Astrocyte (in vitro differentiated cells and primary cell): Measurements from ENCODE around the gene BTBD6. TPM values are rescaled to one million over a fixed set of nuclear protein-coding genes. Genes with fewer than 3 reads are reported as not detected.

Experiments used
- DNase-seq: peaks from one replicate; pipeline ENCODE4 v3.0.0-alpha.2; 2010; ENCODE audit warnings: low read depth
- FAIRE-seq: peaks from 2 replicates; lab custom pipeline; 2011; peaks lifted over from hg19 to GRCh38; lab: Jason Lieb, UNC
- H2AFZ ChIP-seq: 2 replicates; pipeline ENCODE4 v1.6.0; 2012; ENCODE audit warnings: low read depth, low read length, inconsistent platforms
- H3K27ac ChIP-seq: 2 replicates; pipeline ENCODE4 v1.5.1; 2011; ENCODE audit warnings: low read depth, low read length, inconsistent platforms
- H3K27me3 ChIP-seq: 2 replicates; pipeline ENCODE4 v1.6.0; 2011; ENCODE audit warnings: low read length, inconsistent platforms; ENCODE audit not compliant: insufficient read depth
- H3K36me3 ChIP-seq: 2 replicates; pipeline ENCODE4 v1.5.1; 2011; ENCODE audit warnings: low read length, inconsistent platforms; ENCODE audit not compliant: insufficient read depth
- H3K4me1 ChIP-seq: 2 replicates; pipeline ENCODE4 v1.5.1; 2011; ENCODE audit warnings: low read length, inconsistent platforms; ENCODE audit not compliant: insufficient read depth
- H3K4me2 ChIP-seq: 2 replicates; pipeline ENCODE4 v1.6.0; 2012; ENCODE audit warnings: low read length, inconsistent platforms
- H3K4me3 ChIP-seq: 2 replicates; pipeline ENCODE4 v1.5.1; 2011; ENCODE audit warnings: low read depth, mild to moderate bottlenecking, low read length, inconsistent platforms; ENCODE audit not compliant: insufficient read depth
- H3K79me2 ChIP-seq: 2 replicates; pipeline ENCODE4 v1.6.0; 2012; ENCODE audit warnings: mild to moderate bottlenecking, low read length, inconsistent platforms; ENCODE audit not compliant: insufficient read depth
- H3K9ac ChIP-seq: 2 replicates; pipeline ENCODE4 v1.6.0; 2012; ENCODE audit warnings: mild to moderate bottlenecking, low read length, inconsistent platforms
- H3K9me3 ChIP-seq: 2 replicates; pipeline ENCODE4 v1.5.1; 2012; ENCODE audit warnings: low read depth, mild to moderate bottlenecking, low read length, inconsistent platforms; ENCODE audit not compliant: insufficient read depth
- H4K20me1 ChIP-seq: 2 replicates; pipeline ENCODE4 v1.6.0; 2012; ENCODE audit warnings: low read length, inconsistent platforms; ENCODE audit not compliant: insufficient read depth
- H3K27ac Mint-ChIP-seq: one replicate; pipeline ENCODE4 v1.8.0; 2021; ENCODE audit warnings: mild to moderate bottlenecking, mixed read lengths; ENCODE audit not compliant: unreplicated experiment
- H3K27me3 Mint-ChIP-seq: one replicate; pipeline ENCODE4 v1.8.0; 2021; ENCODE audit warnings: low read depth, mixed read lengths; ENCODE audit not compliant: unreplicated experiment
- H3K36me3 Mint-ChIP-seq: one replicate; pipeline ENCODE4 v1.8.0; 2021; ENCODE audit warnings: low read depth, mixed read lengths; ENCODE audit not compliant: unreplicated experiment
- H3K4me1 Mint-ChIP-seq: one replicate; pipeline ENCODE4 v1.8.0; 2021; ENCODE audit warnings: low read depth, mixed read lengths; ENCODE audit not compliant: unreplicated experiment
- H3K4me3 Mint-ChIP-seq: one replicate; pipeline ENCODE4 v1.8.0; 2021; ENCODE audit warnings: mild to moderate bottlenecking, moderate library complexity, mixed read lengths; ENCODE audit not compliant: unreplicated experiment
- H3K9me3 Mint-ChIP-seq: one replicate; pipeline ENCODE4 v1.8.0; 2021; ENCODE audit warnings: mild to moderate bottlenecking, mixed read lengths; ENCODE audit not compliant: unreplicated experiment
- EZH2 ChIP-seq: IDR thresholded peaks from 2 replicates; pipeline ENCODE4 v1.6.1; 2012; ENCODE audit warnings: mild to moderate bottlenecking, low read length, inconsistent platforms; ENCODE audit not compliant: insufficient read depth
- total RNA-seq: library from RNA; stranded (reverse); gene quantifications from 2 replicates; pipeline ENCODE4 v1.2.1, GENCODE V29; 2021
- TF ChIP-seq, protein P1 (sequence below): IDR thresholded peaks from 2 replicates; pipeline ENCODE4 v1.5.1; 2011; ENCODE audit warnings: low read depth, mild to moderate bottlenecking, inconsistent platforms, low read length, moderate library complexity; ENCODE audit not compliant: insufficient read depth

Gene BTBD6
- total RNA-seq, 1 donor from 2014 or later: 25.1 TPM

GRCh38 chr14:105203057-105203531 lies 45.2 kb upstream of the BTBD6 start:
- FAIRE-seq: no peak
- peaks cover 2% of the 10 kb centered on the region for H3K4me1 Mint-ChIP-seq

DNA sequence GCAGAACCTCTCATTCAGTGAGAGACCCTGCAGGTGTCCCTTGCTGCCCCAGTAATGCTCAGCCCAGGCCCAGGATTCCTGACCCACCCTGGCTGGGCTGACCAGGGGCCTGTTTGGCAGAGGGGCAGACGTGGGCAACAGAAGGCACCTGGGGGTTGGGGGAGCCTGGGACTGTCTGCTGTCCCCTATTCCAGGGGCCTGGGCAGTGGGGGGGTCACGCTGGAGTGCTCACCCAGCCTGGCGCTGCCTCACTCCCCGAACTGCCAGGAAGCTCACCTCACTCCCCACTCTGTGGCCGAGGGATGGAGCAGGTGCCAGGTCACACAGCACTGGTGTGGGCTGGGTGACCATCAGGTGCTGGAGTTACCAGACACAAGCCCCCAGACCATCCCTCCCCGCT lies 44.6 kb upstream of the BTBD6 start:
- no peak overlapping the region for H3K9ac ChIP-seq
- peaks cover 4% of the 10 kb centered on the region for H3K4me1 ChIP-seq
- H3K9me3 Mint-ChIP-seq: no peaks in the 10 kb centered on the region
- no peaks in the 10 kb centered on the region for H3K9me3 ChIP-seq
- no peaks in the 10 kb centered on the region for H4K20me1 ChIP-seq
- FAIRE-seq (no peak), DNase-seq (no peak)
- no peak overlapping the region for H3K27ac ChIP-seq
- H3K27me3 Mint-ChIP-seq: peaks cover 15% of the 10 kb centered on the region
- peaks cover 2% of the 10 kb centered on the region for H3K4me1 Mint-ChIP-seq
- no peak overlapping the region for H3K4me2 ChIP-seq
- no peaks in the 10 kb centered on the region for H3K27me3 ChIP-seq
- TF ChIP-seq, protein P1, sequence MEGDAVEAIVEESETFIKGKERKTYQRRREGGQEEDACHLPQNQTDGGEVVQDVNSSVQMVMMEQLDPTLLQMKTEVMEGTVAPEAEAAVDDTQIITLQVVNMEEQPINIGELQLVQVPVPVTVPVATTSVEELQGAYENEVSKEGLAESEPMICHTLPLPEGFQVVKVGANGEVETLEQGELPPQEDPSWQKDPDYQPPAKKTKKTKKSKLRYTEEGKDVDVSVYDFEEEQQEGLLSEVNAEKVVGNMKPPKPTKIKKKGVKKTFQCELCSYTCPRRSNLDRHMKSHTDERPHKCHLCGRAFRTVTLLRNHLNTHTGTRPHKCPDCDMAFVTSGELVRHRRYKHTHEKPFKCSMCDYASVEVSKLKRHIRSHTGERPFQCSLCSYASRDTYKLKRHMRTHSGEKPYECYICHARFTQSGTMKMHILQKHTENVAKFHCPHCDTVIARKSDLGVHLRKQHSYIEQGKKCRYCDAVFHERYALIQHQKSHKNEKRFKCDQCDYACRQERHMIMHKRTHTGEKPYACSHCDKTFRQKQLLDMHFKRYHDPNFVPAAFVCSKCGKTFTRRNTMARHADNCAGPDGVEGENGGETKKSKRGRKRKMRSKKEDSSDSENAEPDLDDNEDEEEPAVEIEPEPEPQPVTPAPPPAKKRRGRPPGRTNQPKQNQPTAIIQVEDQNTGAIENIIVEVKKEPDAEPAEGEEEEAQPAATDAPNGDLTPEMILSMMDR: no peak
- no peak for TF ChIP-seq EZH2
- no peaks in the 10 kb centered on the region for H3K79me2 ChIP-seq
- no peak overlapping the region for H2AFZ ChIP-seq
- H3K36me3 Mint-ChIP-seq: no peaks in the 10 kb centered on the region
- no peak overlapping the region for H3K4me3 ChIP-seq
- H3K36me3 ChIP-seq: no peaks in the 10 kb centered on the region
- H3K27ac Mint-ChIP-seq: no peak overlapping the region
- no peak overlapping the region for H3K4me3 Mint-ChIP-seq

More at GRCh38 chr14:105203057-105203531, 45.2 kb upstream of the BTBD6 start:
- no peaks in the 10 kb centered on the region for H3K36me3 ChIP-seq
- peaks cover 18% of the 10 kb centered on the region for H3K27me3 Mint-ChIP-seq
- TF ChIP-seq, protein P1: peak; percentile 82
- TF ChIP-seq EZH2: no peak
- H3K9ac ChIP-seq: no peak overlapping the region
- no peaks in the 10 kb centered on the region for H3K9me3 ChIP-seq
- no peaks in the 10 kb centered on the region for H3K36me3 Mint-ChIP-seq
- no peak overlapping the region for H3K4me3 ChIP-seq
- H3K79me2 ChIP-seq: no peaks in the 10 kb centered on the region
- DNase-seq: peak; percentile 27
- no peak overlapping the region for H3K27ac Mint-ChIP-seq
- peaks cover under 1% of the 10 kb centered on the region for H3K27me3 ChIP-seq
- H3K4me2 ChIP-seq: peak overlapping the region; percentile 67
- no peak overlapping the region for H3K27ac ChIP-seq
- H4K20me1 ChIP-seq: no peaks in the 10 kb centered on the region
- H3K4me1 ChIP-seq: peaks cover 4% of the 10 kb centered on the region
- peak overlapping the region; percentile 58 for H2AFZ ChIP-seq
- H3K9me3 Mint-ChIP-seq: no peaks in the 10 kb centered on the region
- no peak overlapping the region for H3K4me3 Mint-ChIP-seq

- H3K27me3 ChIP-seq: no peaks in the 10 kb centered on the region
- H3K4me1 ChIP-seq: no peaks in the 10 kb centered on the region
- TF ChIP-seq, protein P1: no peak
- no peak for TF ChIP-seq EZH2
- H3K36me3 ChIP-seq: no peaks in the 10 kb centered on the region
- H3K9me3 Mint-ChIP-seq: no peaks in the 10 kb centered on the region
- H3K9me3 ChIP-seq: no peaks in the 10 kb centered on the region
- no peaks in the 10 kb centered on the region for H3K36me3 Mint-ChIP-seq
- no peak overlapping the region for H3K4me2 ChIP-seq
- H3K27me3 Mint-ChIP-seq: peaks cover 15% of the 10 kb centered on the region
- H3K27ac ChIP-seq: no peak overlapping the region
- no peak overlapping the region for H3K4me3 Mint-ChIP-seq
- H4K20me1 ChIP-seq: no peaks in the 10 kb centered on the region
- H3K27ac Mint-ChIP-seq: no peak overlapping the region
- H3K9ac ChIP-seq: no peak overlapping the region
- H3K4me1 Mint-ChIP-seq: no peaks in the 10 kb centered on the region
- DNase-seq: no peak
- H3K4me3 ChIP-seq: no peak overlapping the region
- H2AFZ ChIP-seq: no peak overlapping the region
- FAIRE-seq: no peak
- no peaks in the 10 kb centered on the region for H3K79me2 ChIP-seq
Measured at GRCh38 chr14:105204206-105204930, 44.0 kb upstream of the BTBD6 start.
